Chondrocyte (in vitro differentiated cells): Measurements from ENCODE around the gene ERCC6L. TPM values are rescaled to one million over a fixed set of nuclear protein-coding genes. Genes with fewer than 3 reads are reported as not detected.
"Not testable (repeated sequence)": the region's sequence is repeated elsewhere in the genome, so short reads cannot be mapped to it uniquely, and the experiment has no call there.

Source experiments
- DNase-seq: peaks from one replicate; pipeline ENCODE4 v3.0.0; 2021; ENCODE audit warnings: mixed read lengths, low spot score
- H3K27ac Mint-ChIP-seq: one replicate; pipeline ENCODE4 v1.8.0; 2021; ENCODE audit warnings: mild to moderate bottlenecking, moderate library complexity, mixed read lengths; ENCODE audit not compliant: unreplicated experiment
- H3K27me3 Mint-ChIP-seq: 2 replicates; pipeline ENCODE4 v1.8.0; 2021; ENCODE audit warnings: low read depth, mixed read lengths
- H3K36me3 Mint-ChIP-seq: 2 replicates; pipeline ENCODE4 v1.8.0; 2021; ENCODE audit warnings: low read depth, mixed read lengths
- H3K4me1 Mint-ChIP-seq: 2 replicates; pipeline ENCODE4 v1.8.0; 2021; ENCODE audit warnings: low read depth, mild to moderate bottlenecking, mixed read lengths
- H3K4me3 Mint-ChIP-seq: one replicate; pipeline ENCODE4 v1.8.0; 2021; ENCODE audit warnings: mild to moderate bottlenecking, moderate library complexity, mixed read lengths; ENCODE audit not compliant: unreplicated experiment
- H3K9me3 Mint-ChIP-seq: 2 replicates; pipeline ENCODE4 v1.8.0; 2021; ENCODE audit warnings: low read depth, mixed read lengths
- total RNA-seq: library from RNA; stranded (reverse); gene quantifications from 3 replicates; pipeline ENCODE4 v1.2.1, GENCODE V29; 2021
- TF ChIP-seq, protein P1 (sequence below): fragments of 200-600 bp; sonication (generic); IDR thresholded peaks from 2 replicates; pipeline ENCODE4 v1.5.0; 2021; ENCODE audit warnings: antibody characterized with exemption, mild to moderate bottlenecking, moderate library complexity

Gene ERCC6L
- total RNA-seq, 1 donor from 2014 or later: 0.87 TPM

DNA sequence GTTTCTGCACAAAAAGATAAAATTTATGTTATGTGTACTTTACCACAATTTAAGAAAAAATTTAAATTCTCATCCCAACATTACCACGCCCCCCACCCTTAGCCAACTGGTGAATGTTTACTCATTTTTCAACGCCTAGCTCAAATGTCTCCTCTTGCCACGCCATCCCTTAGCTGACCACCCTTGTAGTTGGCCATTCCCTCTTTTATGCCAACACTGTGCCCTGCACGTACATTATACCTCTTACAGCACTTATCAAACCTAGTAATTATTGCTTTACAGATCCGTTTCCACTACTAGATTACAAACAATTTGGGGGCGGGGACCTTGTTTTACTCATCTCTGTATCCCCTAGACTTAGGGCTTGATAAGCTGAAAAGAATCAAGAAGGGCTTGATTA lies 644 bp downstream of the ERCC6L start:
- H3K27me3 Mint-ChIP-seq: no peaks in the 10 kb centered on the region
- no peaks in the 10 kb centered on the region for H3K9me3 Mint-ChIP-seq
- peak overlapping the region; percentile 65 for H3K4me3 Mint-ChIP-seq
- H3K4me1 Mint-ChIP-seq: peaks cover 10% of the 10 kb centered on the region
- no peak for DNase-seq
- H3K27ac Mint-ChIP-seq: no peak overlapping the region
- TF ChIP-seq, protein P1, sequence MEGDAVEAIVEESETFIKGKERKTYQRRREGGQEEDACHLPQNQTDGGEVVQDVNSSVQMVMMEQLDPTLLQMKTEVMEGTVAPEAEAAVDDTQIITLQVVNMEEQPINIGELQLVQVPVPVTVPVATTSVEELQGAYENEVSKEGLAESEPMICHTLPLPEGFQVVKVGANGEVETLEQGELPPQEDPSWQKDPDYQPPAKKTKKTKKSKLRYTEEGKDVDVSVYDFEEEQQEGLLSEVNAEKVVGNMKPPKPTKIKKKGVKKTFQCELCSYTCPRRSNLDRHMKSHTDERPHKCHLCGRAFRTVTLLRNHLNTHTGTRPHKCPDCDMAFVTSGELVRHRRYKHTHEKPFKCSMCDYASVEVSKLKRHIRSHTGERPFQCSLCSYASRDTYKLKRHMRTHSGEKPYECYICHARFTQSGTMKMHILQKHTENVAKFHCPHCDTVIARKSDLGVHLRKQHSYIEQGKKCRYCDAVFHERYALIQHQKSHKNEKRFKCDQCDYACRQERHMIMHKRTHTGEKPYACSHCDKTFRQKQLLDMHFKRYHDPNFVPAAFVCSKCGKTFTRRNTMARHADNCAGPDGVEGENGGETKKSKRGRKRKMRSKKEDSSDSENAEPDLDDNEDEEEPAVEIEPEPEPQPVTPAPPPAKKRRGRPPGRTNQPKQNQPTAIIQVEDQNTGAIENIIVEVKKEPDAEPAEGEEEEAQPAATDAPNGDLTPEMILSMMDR: no peak
- no peaks in the 10 kb centered on the region for H3K36me3 Mint-ChIP-seq

DNA sequence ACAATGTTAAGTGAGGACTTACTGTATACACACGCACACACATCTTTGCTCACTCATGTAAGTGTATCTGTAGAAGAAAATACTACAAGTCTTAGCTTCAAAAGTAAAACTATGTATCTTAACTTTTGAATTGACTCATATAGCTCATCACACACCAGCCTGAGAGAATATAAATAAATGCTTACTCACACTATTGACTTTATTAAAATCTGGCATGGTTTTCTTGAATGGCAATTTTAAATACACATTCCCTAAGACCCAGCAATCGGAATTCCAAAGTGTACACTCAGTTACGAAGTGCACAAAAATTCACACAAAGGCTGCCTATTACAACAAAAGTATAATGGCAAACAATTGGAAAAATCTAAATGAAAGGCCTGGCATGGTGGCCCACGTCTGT lies 2.0 kb downstream of the ERCC6L start:
- no peak overlapping the region for H3K4me3 Mint-ChIP-seq
- H3K4me1 Mint-ChIP-seq: peaks cover 9% of the 10 kb centered on the region

GRCh38 chrX:72230290-72230689 lies 8.5 kb downstream of the ERCC6L start:
- Mint-ChIP-seq H3K27me3 (no peaks in the 10 kb centered on the region), H3K27ac (no peak overlapping the region), H3K36me3 (peaks cover 2% of the 10 kb centered on the region), H3K4me3 (no peak overlapping the region), H3K4me1 (no peaks in the 10 kb centered on the region), H3K9me3 (peaks cover 17% of the 10 kb centered on the region)
- TF ChIP-seq, protein P1: no peak
- DNase-seq: no peak

More for the DNA sequence above, 2.0 kb downstream of the ERCC6L start:
- Mint-ChIP-seq H3K27me3 (no peaks in the 10 kb centered on the region), H3K36me3 (no peaks in the 10 kb centered on the region), H3K27ac (no peak overlapping the region), H3K9me3 (no peaks in the 10 kb centered on the region)
- no peak for DNase-seq
- TF ChIP-seq, protein P1: no peak

DNA sequence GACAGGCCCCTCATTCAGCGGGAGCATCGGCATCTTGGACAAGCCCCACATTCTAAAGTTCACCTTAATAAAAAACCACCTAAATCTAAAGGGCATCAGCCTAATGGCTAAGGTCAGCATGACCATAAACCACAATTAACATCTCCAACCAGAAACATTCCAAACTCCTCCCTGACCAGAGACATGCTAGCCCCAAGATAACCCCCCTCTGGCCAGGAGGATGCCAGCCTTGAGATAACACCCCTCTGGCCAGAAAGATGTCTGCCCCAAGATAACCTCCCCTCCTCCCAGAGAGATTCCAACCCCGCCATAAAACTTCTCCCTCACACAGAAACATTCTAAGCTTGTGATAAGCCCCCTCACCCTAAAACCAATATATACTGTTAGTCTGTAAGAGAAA lies 18.5 kb downstream of the ERCC6L start:
- not testable (repeated sequence) for H3K4me1 Mint-ChIP-seq, H3K4me3 Mint-ChIP-seq, H3K9me3 Mint-ChIP-seq, H3K27ac Mint-ChIP-seq, DNase-seq, H3K27me3 Mint-ChIP-seq, H3K36me3 Mint-ChIP-seq

GRCh38 chrX:72216973-72217372 lies 21.9 kb downstream of the ERCC6L start:
- no peak for DNase-seq
- Mint-ChIP-seq H3K36me3 (peaks cover 2% of the 10 kb centered on the region), H3K4me1 (no peaks in the 10 kb centered on the region), H3K27me3 (no peaks in the 10 kb centered on the region), H3K27ac (no peak overlapping the region), H3K4me3 (no peak overlapping the region), H3K9me3 (peaks cover 7% of the 10 kb centered on the region)
- TF ChIP-seq, protein P1: no peak

- H3K4me1 Mint-ChIP-seq: no peaks in the 10 kb centered on the region
- TF ChIP-seq, protein P1: no peak
- H3K36me3 Mint-ChIP-seq: peaks cover 9% of the 10 kb centered on the region
- DNase-seq: no peak
- H3K9me3 Mint-ChIP-seq: peaks cover 3% of the 10 kb centered on the region
- peaks cover 2% of the 10 kb centered on the region for H3K27me3 Mint-ChIP-seq
- H3K4me3 Mint-ChIP-seq: no peak overlapping the region
- H3K27ac Mint-ChIP-seq: no peak overlapping the region
These were observed 30.6 kb downstream of the ERCC6L start for GRCh38 chrX:72208126-72208800.
